ENCODE results near the gene TBC1D10A.
"Not testable (repeated sequence)": the region's sequence is repeated elsewhere in the genome, so short reads cannot be mapped to it uniquely, and the experiment has no call there.

TBC1D10A gene

GRCh38 chr22:30357650-30358215 is 31.0 kb upstream of the TBC1D10A start:
- Histone ChIP-seq H3K9me3 (ENCODE audit: control insufficient read depth, insufficient read depth, low read length) (no peaks in the 10 kb centered on the region), H3K9ac (ENCODE audit: low read depth, low read length) (peak overlapping the region; percentile 95; the same call in 1 of the 2 replicates), H3K36me3 (ENCODE audit: insufficient read depth, low read length) (peaks cover 2% of the 10 kb centered on the region; the same call in 1 of the 2 replicates), H3K4me1 (ENCODE audit: insufficient read depth, low read length) (peaks cover 11% of the 10 kb centered on the region; the same call in 1 of the 2 replicates)

GRCh38 chr22:30357236-30357570 is 30.5 kb upstream of the TBC1D10A start:
- Histone ChIP-seq H3K9me3 (ENCODE audit: control insufficient read depth, insufficient read depth, low read length) (no peaks in the 10 kb centered on the region), H3K9ac (ENCODE audit: low read depth, low read length) (peak overlapping the region; percentile 95), H3K36me3 (ENCODE audit: insufficient read depth, low read length) (peaks cover 4% of the 10 kb centered on the region; the same call in 1 of the 2 replicates), H3K4me1 (ENCODE audit: insufficient read depth, low read length) (peaks cover 6% of the 10 kb centered on the region; the same call in 1 of the 2 replicates)

GRCh38 chr22:30356449-30357235 is 29.9 kb upstream of the TBC1D10A start, which contains the start of the genes CCDC157 and SF3A1:
Gene CCDC157 (plus strand): TSS chr22:30357007. CDS start chr22:30366001, 8,994 bp downstream.
Gene SF3A1 (minus strand): TSS chr22:30356894. CDS start chr22:30356792, 102 bp downstream.
- H3K9ac ChIP-seq (ENCODE audit: low read depth, low read length), result peak within 1 kb of the TSS; percentile 95
- no peaks in the 10 kb centered on the region for H3K9me3 ChIP-seq (ENCODE audit: control insufficient read depth, insufficient read depth, low read length)
- H3K36me3 ChIP-seq (ENCODE audit: insufficient read depth, low read length), result peaks cover 4% of the 10 kb centered on the region; the same call in 1 of the 2 replicates
- peaks cover 6% of the 10 kb centered on the region; the same call in 1 of the 2 replicates for H3K4me1 ChIP-seq (ENCODE audit: insufficient read depth, low read length)

- H3K4me1 ChIP-seq (ENCODE audit: insufficient read depth, low read length), result peaks cover 6% of the 10 kb centered on the region; the same call in 1 of the 2 replicates
- H3K36me3 ChIP-seq (ENCODE audit: insufficient read depth, low read length), result peaks cover 9% of the 10 kb centered on the region
- no peak overlapping the region for H3K9ac ChIP-seq (ENCODE audit: low read depth, low read length)
- no peaks in the 10 kb centered on the region for H3K9me3 ChIP-seq (ENCODE audit: control insufficient read depth, insufficient read depth, low read length)
Measured at GRCh38 chr22:30354644-30355043, 27.9 kb upstream of the TBC1D10A start.

- no peaks in the 10 kb centered on the region for H3K9me3 ChIP-seq (ENCODE audit: control insufficient read depth, insufficient read depth, low read length)
- H3K9ac ChIP-seq (ENCODE audit: low read depth, low read length), result no peak overlapping the region
- H3K36me3 ChIP-seq (ENCODE audit: insufficient read depth, low read length), result peaks cover 16% of the 10 kb centered on the region
- peaks cover 6% of the 10 kb centered on the region; the same call in 1 of the 2 replicates for H3K4me1 ChIP-seq (ENCODE audit: insufficient read depth, low read length)
Measured at GRCh38 chr22:30351226-30351625, 24.5 kb upstream of the TBC1D10A start.

DNA sequence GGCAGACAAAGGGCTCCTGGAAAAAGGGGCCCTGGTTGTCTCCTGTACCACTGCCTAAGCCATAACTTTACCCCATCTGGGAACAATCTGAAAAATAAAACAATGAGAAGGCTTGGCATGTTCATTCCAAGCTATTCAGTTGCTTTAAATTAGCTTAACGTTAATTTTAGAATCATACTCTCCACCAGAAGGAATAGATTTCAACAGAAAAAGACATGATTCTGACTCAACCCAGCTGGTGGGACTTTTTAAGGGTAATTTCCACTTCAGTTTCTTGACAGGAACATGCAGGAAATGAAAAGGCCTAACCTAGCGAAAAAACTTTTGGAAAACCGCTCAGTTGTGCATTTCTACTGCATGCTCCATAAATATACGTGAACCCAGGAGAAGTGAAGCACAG is 22.1 kb upstream of the TBC1D10A start:
- Histone ChIP-seq H3K9me3 (ENCODE audit: control insufficient read depth, insufficient read depth, low read length) (no peaks in the 10 kb centered on the region), H3K36me3 (ENCODE audit: insufficient read depth, low read length) (peaks cover 40% of the 10 kb centered on the region), H3K9ac (ENCODE audit: low read depth, low read length) (no peak overlapping the region)

GRCh38 chr22:30348404-30348803 is 21.7 kb upstream of the TBC1D10A start:
- Histone ChIP-seq H3K9me3 (ENCODE audit: control insufficient read depth, insufficient read depth, low read length) (no peaks in the 10 kb centered on the region), H3K4me1 (ENCODE audit: insufficient read depth, low read length) (no peaks in the 10 kb centered on the region), H3K9ac (ENCODE audit: low read depth, low read length) (no peak overlapping the region), H3K36me3 (ENCODE audit: insufficient read depth, low read length) (peaks cover 44% of the 10 kb centered on the region)

More for the DNA sequence above, 22.1 kb upstream of the TBC1D10A start:
- no peaks in the 10 kb centered on the region for H3K4me1 ChIP-seq (ENCODE audit: insufficient read depth, low read length)

GRCh38 chr22:30347255-30347892 is 20.6 kb upstream of the TBC1D10A start:
- Histone ChIP-seq H3K9ac (ENCODE audit: low read depth, low read length) (no peak overlapping the region), H3K36me3 (ENCODE audit: insufficient read depth, low read length) (peaks cover 45% of the 10 kb centered on the region), H3K9me3 (ENCODE audit: control insufficient read depth, insufficient read depth, low read length) (no peaks in the 10 kb centered on the region), H3K4me1 (ENCODE audit: insufficient read depth, low read length) (no peaks in the 10 kb centered on the region)

GRCh38 chr22:30344447-30345200 is 17.9 kb upstream of the TBC1D10A start:
- Histone ChIP-seq H3K4me1 (ENCODE audit: insufficient read depth, low read length) (no peaks in the 10 kb centered on the region), H3K36me3 (ENCODE audit: insufficient read depth, low read length) (peaks cover 50% of the 10 kb centered on the region), H3K9ac (ENCODE audit: low read depth, low read length) (no peak overlapping the region), H3K9me3 (ENCODE audit: control insufficient read depth, insufficient read depth, low read length) (no peaks in the 10 kb centered on the region)

- Histone ChIP-seq H3K9me3 (ENCODE audit: control insufficient read depth, insufficient read depth, low read length) (no peaks in the 10 kb centered on the region), H3K36me3 (ENCODE audit: insufficient read depth, low read length) (peaks cover 44% of the 10 kb centered on the region), H3K4me1 (ENCODE audit: insufficient read depth, low read length) (no peaks in the 10 kb centered on the region), H3K9ac (ENCODE audit: low read depth, low read length) (no peak overlapping the region)
Measured at GRCh38 chr22:30340911-30341685, 14.4 kb upstream of the TBC1D10A start.

DNA sequence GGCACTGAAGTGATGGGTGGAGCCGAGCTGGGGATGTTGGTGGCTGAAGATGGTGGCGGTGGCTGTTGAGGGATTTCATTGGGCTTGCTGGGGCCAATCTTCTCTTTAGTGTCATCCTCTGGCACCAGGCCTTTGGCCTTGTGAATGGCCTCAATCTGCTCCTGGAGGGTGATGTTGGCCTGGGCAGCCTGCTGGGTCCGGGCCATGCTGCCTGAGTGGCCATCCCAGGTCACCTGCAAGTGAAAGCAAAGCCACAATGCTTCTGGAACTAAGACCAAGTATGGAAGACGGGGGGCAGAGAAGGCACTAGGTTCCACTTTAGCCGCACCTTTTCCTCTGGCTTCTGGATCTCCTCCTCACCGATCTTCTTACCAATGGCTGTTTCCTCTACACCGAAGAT is 12.1 kb upstream of the TBC1D10A start:
- H3K36me3 ChIP-seq (ENCODE audit: insufficient read depth, low read length), result peaks cover 31% of the 10 kb centered on the region
- H3K9ac ChIP-seq (ENCODE audit: low read depth, low read length), result no peak overlapping the region
- H3K4me1 ChIP-seq (ENCODE audit: insufficient read depth, low read length), result no peaks in the 10 kb centered on the region
- no peaks in the 10 kb centered on the region for H3K9me3 ChIP-seq (ENCODE audit: control insufficient read depth, insufficient read depth, low read length)

DNA sequence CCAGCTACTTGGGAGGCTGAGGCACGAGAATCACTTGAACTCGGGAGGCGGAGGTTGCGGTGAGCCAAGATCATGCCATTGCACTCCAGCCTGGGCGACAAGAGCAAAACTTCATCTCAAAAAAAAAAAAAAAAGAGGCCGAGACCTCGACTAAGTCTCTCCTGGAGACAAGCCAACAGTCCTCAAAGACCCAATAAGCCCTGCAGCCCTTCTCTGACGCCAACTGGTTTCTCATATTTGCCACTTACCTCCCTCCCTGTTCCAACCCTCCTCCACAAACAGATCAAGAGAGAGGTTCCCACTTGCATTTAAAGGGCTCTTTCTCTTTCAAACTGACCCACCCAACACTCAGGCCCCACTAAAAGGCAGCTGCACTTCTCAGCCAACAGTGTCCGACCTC is 11.6 kb upstream of the TBC1D10A start:
- H3K4me1 ChIP-seq (ENCODE audit: insufficient read depth, low read length); H3K9me3 ChIP-seq (ENCODE audit: control insufficient read depth, insufficient read depth, low read length); H3K9ac ChIP-seq (ENCODE audit: low read depth, low read length): not testable (repeated sequence)
- H3K36me3 ChIP-seq (ENCODE audit: insufficient read depth, low read length), result peaks cover 31% of the 10 kb centered on the region

DNA sequence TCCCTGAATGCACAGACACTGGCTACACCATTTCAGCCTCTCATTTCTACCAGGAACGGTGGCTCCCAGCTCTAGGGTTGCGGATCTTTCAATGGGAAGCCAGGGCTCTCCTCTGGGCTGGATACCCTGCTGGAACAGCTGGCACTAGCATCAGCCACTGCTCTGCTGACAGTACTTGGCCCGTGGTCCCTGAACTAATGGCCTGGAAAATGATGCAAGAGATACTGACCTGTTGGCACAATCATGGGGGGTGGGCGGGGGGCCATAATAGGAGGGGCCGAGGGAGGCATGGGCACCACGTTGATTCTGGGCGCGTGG is 10.7 kb upstream of the TBC1D10A start:
- H3K9ac ChIP-seq (ENCODE audit: low read depth, low read length), result no peak overlapping the region
- H3K36me3 ChIP-seq (ENCODE audit: insufficient read depth, low read length), result peaks cover 32% of the 10 kb centered on the region
- no peaks in the 10 kb centered on the region for H3K9me3 ChIP-seq (ENCODE audit: control insufficient read depth, insufficient read depth, low read length)
- H3K4me1 ChIP-seq (ENCODE audit: insufficient read depth, low read length), result no peaks in the 10 kb centered on the region
